Measurements from ENCODE around the gene BANP.
"Not testable (repeated sequence)": the region's sequence is repeated elsewhere in the genome, so short reads cannot be mapped to it uniquely, and the experiment has no call there.

DNA sequence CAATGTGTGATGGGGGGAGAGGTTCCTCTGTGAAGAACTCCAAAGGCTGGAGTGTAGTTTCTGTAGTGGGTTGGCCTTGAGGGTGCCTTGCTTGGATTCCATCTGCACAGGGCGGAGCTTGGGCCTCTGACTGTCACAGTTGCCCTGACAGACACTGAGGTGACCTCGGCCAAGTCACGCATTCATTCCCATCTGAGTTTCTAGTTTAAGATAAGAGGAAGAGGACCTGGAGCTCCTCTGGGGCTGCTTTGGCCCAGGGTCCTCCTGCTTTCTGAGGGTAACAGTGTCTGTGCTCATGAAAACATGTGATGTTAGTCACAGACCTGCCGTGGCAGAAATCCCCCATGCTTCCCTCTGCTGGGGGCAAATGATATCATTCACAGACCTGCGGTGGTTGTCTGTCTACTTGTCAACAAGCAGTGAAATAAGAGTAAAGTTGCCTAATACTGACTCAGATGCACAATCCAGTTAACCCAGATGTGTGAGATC is 35.2 kb downstream of the BANP start:
- TF ChIP-seq, protein P1, sequence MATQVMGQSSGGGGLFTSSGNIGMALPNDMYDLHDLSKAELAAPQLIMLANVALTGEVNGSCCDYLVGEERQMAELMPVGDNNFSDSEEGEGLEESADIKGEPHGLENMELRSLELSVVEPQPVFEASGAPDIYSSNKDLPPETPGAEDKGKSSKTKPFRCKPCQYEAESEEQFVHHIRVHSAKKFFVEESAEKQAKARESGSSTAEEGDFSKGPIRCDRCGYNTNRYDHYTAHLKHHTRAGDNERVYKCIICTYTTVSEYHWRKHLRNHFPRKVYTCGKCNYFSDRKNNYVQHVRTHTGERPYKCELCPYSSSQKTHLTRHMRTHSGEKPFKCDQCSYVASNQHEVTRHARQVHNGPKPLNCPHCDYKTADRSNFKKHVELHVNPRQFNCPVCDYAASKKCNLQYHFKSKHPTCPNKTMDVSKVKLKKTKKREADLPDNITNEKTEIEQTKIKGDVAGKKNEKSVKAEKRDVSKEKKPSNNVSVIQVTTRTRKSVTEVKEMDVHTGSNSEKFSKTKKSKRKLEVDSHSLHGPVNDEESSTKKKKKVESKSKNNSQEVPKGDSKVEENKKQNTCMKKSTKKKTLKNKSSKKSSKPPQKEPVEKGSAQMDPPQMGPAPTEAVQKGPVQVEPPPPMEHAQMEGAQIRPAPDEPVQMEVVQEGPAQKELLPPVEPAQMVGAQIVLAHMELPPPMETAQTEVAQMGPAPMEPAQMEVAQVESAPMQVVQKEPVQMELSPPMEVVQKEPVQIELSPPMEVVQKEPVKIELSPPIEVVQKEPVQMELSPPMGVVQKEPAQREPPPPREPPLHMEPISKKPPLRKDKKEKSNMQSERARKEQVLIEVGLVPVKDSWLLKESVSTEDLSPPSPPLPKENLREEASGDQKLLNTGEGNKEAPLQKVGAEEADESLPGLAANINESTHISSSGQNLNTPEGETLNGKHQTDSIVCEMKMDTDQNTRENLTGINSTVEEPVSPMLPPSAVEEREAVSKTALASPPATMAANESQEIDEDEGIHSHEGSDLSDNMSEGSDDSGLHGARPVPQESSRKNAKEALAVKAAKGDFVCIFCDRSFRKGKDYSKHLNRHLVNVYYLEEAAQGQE (IDR thresholded peaks at IDR 0.05; ENCODE audit: low read depth) = not testable (repeated sequence)
- TF ChIP-seq ZFX (IDR thresholded peaks at IDR 0.05); CBX3 (IDR thresholded peaks at IDR 0.05; ENCODE audit: low read depth); EZH2 (IDR thresholded peaks at IDR 0.05); EZH2phosphoT487 (IDR thresholded peaks at IDR 0.05; ENCODE audit: borderline replicate concordance); RAD21 (IDR thresholded peaks at IDR 0.05; ENCODE audit: low read depth); SRF (IDR thresholded peaks at IDR 0.05; ENCODE audit: low read depth): not testable (repeated sequence)
- TF ChIP-seq, protein P2, sequence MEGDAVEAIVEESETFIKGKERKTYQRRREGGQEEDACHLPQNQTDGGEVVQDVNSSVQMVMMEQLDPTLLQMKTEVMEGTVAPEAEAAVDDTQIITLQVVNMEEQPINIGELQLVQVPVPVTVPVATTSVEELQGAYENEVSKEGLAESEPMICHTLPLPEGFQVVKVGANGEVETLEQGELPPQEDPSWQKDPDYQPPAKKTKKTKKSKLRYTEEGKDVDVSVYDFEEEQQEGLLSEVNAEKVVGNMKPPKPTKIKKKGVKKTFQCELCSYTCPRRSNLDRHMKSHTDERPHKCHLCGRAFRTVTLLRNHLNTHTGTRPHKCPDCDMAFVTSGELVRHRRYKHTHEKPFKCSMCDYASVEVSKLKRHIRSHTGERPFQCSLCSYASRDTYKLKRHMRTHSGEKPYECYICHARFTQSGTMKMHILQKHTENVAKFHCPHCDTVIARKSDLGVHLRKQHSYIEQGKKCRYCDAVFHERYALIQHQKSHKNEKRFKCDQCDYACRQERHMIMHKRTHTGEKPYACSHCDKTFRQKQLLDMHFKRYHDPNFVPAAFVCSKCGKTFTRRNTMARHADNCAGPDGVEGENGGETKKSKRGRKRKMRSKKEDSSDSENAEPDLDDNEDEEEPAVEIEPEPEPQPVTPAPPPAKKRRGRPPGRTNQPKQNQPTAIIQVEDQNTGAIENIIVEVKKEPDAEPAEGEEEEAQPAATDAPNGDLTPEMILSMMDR (IDR thresholded peaks at IDR 0.05 in 2 of 3, conservative IDR thresholded peaks at IDR 0.05 in 1 of 3; ENCODE audit: borderline replicate concordance in 1 of 3, insufficient read depth in 1 of 3, low read depth in 2 of 3, low read length in 2 of 3) = not testable (repeated sequence)

Measured in HCT116 (cell line).